GM18499 (cell line): ENCODE measurements around the gene ZNF74.
"Not testable (repeated sequence)": the region's sequence is repeated elsewhere in the genome, so short reads cannot be mapped to it uniquely, and the experiment has no call there.

Source experiments
- ATAC-seq: cut with Tn5 transposase; IDR thresholded peaks from one replicate; pipeline ENCODE4 v1.9.1; 2021; ENCODE audit warnings: moderate number of reproducible peaks; ENCODE audit not compliant: insufficient read depth, unreplicated experiment

Gene ZNF74

DNA sequence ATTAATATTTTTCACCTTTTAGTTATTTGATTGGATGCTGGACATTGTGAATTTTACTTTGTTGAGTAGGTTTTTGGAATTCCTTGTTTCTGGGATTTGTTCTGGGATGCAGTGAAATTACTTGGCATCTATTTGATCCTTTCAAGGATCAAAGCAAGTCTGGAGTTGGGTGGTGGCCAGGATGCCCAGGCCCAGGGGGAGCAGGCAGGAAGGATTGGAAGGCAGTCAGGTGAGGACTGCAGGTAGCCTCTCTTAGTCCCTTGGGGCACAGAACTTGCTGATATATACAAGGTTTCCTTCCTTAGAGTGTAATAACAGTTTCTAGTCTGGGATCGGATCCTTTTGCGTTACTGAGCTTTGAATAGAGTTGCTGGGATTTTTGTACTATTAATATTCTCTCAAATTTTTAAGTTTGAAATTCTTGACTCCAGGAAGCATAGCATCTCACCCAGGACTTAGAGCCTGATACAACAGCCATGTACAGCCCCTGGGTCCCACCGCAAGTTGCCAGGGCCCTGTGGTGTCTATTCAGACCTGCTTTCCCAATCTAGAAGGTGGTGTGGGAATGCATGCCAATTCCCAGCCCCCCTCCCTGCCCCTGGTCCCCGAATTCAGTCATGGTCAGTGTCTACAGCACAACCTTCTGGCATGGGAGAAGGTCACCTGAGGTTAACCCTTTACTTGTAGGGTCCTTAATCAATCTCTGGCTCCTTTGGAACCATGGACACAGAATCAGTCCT lies 6.1 kb downstream of the ZNF74 start:
- no peak for ATAC-seq

- ATAC-seq, result no peak
Observed at GRCh38 chr22:20400606-20401375, 6.8 kb downstream of the ZNF74 start.

GRCh38 chr22:20401376-20402014 lies 7.5 kb downstream of the ZNF74 start:
- ATAC-seq, result no peak

DNA sequence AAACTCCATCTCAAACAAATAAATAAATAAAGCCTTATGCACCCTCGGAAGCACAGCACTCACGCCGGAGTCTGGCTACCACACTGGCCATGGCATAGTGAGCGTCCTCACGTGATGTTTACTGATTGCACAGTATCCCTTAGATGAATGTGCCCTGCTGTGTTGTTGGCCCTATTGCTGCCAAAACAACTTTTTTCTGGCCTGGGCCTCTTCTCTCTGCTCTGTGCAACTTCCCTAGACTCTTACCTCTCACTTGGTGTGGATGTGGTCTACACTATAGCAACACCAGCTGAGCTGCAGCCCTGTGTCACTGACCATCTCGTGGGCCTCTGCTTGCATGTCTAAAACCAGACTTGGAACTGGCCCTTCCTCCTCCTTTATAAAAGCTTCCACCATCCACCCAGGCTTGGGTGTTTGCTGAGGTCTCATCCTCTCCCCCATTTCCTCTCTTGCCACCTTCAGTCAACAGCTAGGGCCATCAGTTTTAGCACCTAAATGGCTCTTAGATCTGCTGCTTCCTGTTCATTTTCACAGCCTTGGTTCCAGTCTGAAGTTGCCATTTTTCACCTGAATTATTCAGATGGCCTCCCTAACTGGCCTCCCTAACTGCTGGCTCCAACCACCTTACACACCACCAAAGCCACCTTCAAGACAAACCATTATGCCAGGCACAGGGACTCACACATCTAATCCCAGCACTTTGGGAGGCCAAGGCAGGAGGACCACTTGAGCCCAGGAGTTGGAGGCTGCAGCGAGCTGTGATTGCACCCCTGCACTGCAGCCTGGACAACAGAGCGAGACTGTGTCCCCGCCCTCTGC lies 9.2 kb downstream of the ZNF74 start:
- no peak for ATAC-seq

DNA sequence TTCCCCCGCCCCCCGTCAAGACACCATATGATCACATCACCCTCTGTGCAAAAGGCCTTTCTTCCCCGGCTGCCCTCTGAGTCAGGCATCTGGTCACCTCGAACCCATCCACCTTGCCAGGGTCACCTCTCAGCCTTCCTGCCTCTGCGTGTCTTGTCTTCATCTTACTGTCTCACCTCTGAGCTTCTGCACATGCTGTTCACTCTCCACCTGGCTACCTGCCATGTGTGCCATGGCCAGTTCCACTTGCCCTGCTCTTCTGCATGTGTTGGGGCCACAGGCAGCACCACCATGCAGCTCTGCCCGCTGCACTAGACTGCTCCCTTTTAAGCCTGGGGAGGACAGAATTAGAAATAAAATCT lies 9.8 kb downstream of the ZNF74 start:
- no peak for ATAC-seq

GRCh38 chr22:20404881-20405280 lies 10.9 kb downstream of the ZNF74 start:
- ATAC-seq, result no peak

- ATAC-seq, result no peak
Observed at GRCh38 chr22:20405291-20405930, 11.5 kb downstream of the ZNF74 start.

- ATAC-seq, result no peak
Observed at GRCh38 chr22:20405931-20406685, 12.2 kb downstream of the ZNF74 start.

GRCh38 chr22:20406686-20407408 lies 12.9 kb downstream of the ZNF74 start:
- no peak for ATAC-seq

DNA sequence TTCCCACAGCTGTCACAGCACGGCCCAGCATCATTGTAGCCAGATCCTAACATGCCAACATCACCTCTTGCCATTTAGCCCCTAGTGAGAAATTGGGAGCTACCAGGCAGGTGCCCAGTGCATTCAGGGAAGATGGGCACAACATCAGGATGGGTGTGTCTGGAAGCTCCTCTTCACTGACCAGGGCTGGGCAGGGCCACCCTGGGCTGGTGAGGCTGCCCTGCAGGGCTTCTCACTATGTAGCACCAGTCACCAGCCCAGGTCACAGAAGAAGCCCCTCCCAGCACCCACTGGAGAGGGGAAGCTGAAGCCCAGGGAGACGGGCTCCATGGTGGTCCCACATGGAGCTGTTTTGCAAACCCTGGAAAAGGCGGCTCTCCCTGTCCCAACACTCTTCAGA lies 13.9 kb downstream of the ZNF74 start:
- no peak for ATAC-seq

- no peak for ATAC-seq
Observed at GRCh38 chr22:20408891-20409290, 14.9 kb downstream of the ZNF74 start.

DNA sequence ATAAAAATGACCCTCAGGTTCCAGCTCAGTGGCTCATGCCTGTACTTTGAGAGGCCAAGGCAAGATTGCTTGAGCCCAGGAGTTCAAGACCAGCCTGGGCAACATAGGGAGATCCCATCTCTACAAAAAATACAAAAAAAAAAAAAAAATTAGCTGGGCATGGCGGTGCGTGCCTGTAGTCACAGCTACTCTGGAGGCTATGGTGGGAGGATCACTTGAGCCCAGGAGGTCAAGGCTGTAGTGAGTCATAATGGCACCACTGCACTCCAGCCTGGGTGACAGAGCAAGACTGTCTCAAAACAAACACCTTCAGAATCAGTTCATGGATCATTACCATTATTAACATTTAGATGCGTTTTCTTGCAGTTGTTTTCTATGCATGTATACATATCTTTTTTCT lies 15.4 kb downstream of the ZNF74 start:
- not testable (repeated sequence) for ATAC-seq

DNA sequence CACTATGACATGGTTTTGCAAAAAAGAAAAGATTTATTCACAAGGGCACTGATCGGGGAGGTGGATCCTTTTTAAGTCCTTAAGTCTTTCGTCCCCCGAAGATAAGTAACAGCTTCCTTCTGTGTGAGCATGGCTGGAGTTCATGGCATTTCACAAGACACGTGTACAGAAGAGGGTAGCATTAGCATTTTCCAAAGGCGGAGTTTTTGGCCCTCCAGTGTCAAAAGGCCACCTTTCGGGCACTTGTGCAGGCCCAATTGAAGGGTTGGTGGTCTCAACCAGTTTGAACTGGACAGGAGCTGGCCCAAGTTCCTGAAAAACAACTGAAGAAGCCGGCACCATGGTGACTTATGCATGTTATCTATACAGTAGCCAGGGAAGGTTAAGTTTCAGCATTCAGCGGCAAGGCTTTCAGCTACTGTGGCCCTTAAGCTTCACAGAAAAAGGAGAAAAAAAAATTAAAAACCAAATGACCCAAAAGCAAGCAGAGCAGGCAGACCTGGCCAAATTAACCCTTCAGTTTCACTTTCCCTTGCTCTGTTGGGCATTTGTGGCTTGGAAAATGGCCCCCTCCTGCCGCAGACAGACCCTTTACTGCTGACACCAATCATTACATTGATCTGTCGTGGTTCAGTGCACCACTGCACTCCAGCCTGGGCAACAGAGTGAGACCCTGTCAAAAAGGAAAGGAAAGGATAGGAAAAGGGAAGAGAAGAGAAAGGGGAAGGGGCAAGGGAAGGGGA lies 18.7 kb downstream of the ZNF74 start:
- ATAC-seq, result no peak

DNA sequence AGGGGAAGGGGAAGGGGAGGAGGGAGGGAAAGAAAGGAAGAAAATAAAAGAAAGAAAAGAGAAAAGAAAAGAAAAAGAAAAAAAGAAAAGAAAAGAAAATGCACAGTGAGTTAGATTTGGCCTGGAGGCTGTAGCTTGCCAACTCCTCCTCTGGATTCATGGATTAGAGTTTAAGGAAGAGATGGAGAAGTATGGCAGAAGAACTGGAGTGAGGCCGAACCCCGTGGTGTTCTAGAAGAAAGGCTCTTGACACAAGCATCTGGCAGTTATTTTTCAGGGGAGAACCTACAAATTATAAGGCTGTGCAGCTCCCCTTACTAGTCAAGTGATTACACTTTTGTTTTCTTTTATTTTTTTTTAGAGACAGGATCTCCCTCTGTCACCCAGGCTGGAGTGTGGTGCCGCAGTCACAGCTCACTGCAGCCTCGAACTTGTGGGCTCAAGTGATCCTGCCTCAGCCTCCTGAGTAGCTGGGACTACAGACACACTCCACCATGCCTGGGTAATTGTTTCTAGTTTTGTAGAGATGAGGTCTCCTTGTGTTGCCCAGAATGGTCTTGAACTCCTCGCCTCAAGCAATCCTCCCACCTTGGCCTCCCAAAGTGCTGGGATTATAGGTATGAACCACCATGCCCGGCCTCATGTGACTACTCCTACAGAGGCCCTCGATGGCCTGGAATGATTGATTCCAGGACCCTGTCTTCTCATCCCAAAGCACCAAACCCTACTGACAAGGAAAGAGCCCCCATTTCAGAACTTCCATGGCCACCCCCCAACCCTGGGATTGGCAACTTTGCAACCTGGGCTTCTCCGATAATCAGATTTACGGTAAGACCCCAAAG lies 19.5 kb downstream of the ZNF74 start:
- ATAC-seq, result no peak

DNA sequence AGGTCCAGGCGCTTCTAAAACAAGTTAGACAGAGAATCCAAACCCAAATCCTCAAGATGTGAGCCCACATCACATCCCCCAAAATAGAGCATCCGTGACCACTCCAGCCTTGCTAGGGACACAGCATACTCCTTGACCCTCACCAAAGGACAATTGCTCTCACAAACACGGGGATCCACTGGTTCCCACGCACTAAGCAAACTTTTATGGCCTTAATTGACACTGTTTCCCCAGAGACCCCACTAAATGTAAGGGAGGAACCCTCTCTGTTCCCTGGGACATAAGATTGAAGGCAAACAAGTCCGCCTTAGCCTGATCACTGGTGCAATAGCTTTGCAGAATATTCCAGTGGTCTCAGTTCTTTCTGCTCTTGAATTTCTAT lies 20.1 kb downstream of the ZNF74 start:
- no peak for ATAC-seq

- no peak for ATAC-seq
Observed at GRCh38 chr22:20414450-20414849, 20.5 kb downstream of the ZNF74 start.

DNA sequence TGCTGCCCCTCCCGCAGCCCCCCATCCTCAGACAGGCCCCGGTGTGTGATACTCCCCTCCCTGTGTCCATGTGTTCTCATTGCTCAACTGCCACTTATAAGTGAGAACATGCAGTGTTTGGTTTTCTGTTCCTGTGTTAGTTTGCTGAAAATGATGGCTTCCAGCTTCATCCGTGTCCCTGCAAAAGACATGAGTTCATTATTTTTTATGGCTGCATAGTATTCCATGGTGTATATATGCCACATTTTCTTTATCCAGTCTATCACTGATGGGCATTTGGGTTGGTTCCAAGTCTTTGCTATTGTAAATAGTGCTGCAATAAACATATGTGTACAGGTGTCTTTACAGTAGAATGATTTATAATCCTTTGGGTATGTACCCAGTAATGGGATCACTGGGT lies 21.3 kb downstream of the ZNF74 start:
- ATAC-seq, result not testable (repeated sequence)
